ENCODE results near the gene ZNF433.
A peak's percentile ranks its signal among the peaks of the same experiment; 100 is the strongest.
"Not testable (repeated sequence)": the region's sequence is repeated elsewhere in the genome, so short reads cannot be mapped to it uniquely, and the experiment has no call there.

ZNF433 gene

GRCh38 chr19:12043752-12044422 lies 8.4 kb upstream of the ZNF433 start:
- H3K4me3 ChIP-seq (ENCODE audit: low read length), result no peak overlapping the region
- H3K4me1 ChIP-seq (ENCODE audit: control insufficient read depth, low read depth, low read length), result no peaks in the 10 kb centered on the region
- H3K36me3 ChIP-seq (ENCODE audit: control insufficient read depth, low read depth, low read length), result peaks cover 44% of the 10 kb centered on the region
- H3K9ac ChIP-seq (ENCODE audit: low read length), result no peak overlapping the region
- peaks cover 44% of the 10 kb centered on the region for H3K9me3 ChIP-seq (ENCODE audit: control insufficient read depth, low read depth, low read length)
- no peak overlapping the region for H3K27ac ChIP-seq (ENCODE audit: low read length)
- no peaks in the 10 kb centered on the region for H3K27me3 ChIP-seq (ENCODE audit: control insufficient read depth, insufficient read depth, low read length)

GRCh38 chr19:12042893-12043292 lies 7.4 kb upstream of the ZNF433 start:
- Histone ChIP-seq H3K4me3 (ENCODE audit: low read length) (no peak overlapping the region), H3K4me1 (ENCODE audit: control insufficient read depth, low read depth, low read length) (no peaks in the 10 kb centered on the region), H3K9ac (ENCODE audit: low read length) (no peak overlapping the region), H3K36me3 (ENCODE audit: control insufficient read depth, low read depth, low read length) (peaks cover 44% of the 10 kb centered on the region), H3K27me3 (ENCODE audit: control insufficient read depth, insufficient read depth, low read length) (no peaks in the 10 kb centered on the region), H3K27ac (ENCODE audit: low read length) (no peak overlapping the region), H3K9me3 (ENCODE audit: control insufficient read depth, low read depth, low read length) (peaks cover 44% of the 10 kb centered on the region)

GRCh38 chr19:12034620-12035019 lies 859 bp downstream of the ZNF433 start:
- Histone ChIP-seq H3K4me3 (ENCODE audit: low read length) (peak overlapping the region; percentile 75), H3K4me1 (ENCODE audit: control insufficient read depth, low read depth, low read length) (no peaks in the 10 kb centered on the region), H3K9me3 (ENCODE audit: control insufficient read depth, low read depth, low read length) (no peaks in the 10 kb centered on the region), H3K27ac (ENCODE audit: low read length) (no peak overlapping the region), H3K9ac (ENCODE audit: low read length) (peak overlapping the region; percentile 72), H3K36me3 (ENCODE audit: control insufficient read depth, low read depth, low read length) (no peaks in the 10 kb centered on the region), H3K27me3 (ENCODE audit: control insufficient read depth, insufficient read depth, low read length) (peaks cover 9% of the 10 kb centered on the region)

- Histone ChIP-seq H3K36me3 (ENCODE audit: control insufficient read depth, low read depth, low read length) (no peaks in the 10 kb centered on the region), H3K27ac (ENCODE audit: low read length) (no peak overlapping the region), H3K9ac (ENCODE audit: low read length) (no peak overlapping the region), H3K4me3 (ENCODE audit: low read length) (peak overlapping the region; percentile 75), H3K27me3 (ENCODE audit: control insufficient read depth, insufficient read depth, low read length) (peaks cover 9% of the 10 kb centered on the region), H3K4me1 (ENCODE audit: control insufficient read depth, low read depth, low read length) (no peaks in the 10 kb centered on the region), H3K9me3 (ENCODE audit: control insufficient read depth, low read depth, low read length) (no peaks in the 10 kb centered on the region)
Observed at GRCh38 chr19:12034198-12034597, 1.3 kb downstream of the ZNF433 start.

DNA sequence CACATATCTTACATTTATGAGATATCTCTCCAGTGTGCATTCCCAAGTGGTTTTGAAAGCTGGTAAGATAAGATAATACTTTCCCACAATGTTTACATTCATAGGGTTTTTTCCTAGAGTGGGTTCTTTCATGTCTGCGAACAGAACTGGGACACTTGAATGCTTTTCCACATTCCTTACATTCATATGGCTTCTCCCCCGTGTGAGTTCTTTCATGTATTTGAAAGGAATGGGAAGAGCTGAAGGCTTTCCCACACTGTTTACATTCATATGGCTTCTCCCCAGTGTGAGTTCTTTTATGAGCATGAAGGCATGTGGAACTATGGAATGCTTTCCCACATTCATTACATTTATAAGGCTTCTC lies 19.7 kb downstream of the ZNF433 start:
- Histone ChIP-seq H3K36me3 (ENCODE audit: control insufficient read depth, low read depth, low read length) (peaks cover 37% of the 10 kb centered on the region), H3K27ac (ENCODE audit: low read length) (no peak overlapping the region), H3K4me1 (ENCODE audit: control insufficient read depth, low read depth, low read length) (no peaks in the 10 kb centered on the region), H3K4me3 (ENCODE audit: low read length) (no peak overlapping the region), H3K9me3 (ENCODE audit: control insufficient read depth, low read depth, low read length) (peaks cover 64% of the 10 kb centered on the region), H3K27me3 (ENCODE audit: control insufficient read depth, insufficient read depth, low read length) (no peaks in the 10 kb centered on the region), H3K9ac (ENCODE audit: low read length) (no peak overlapping the region)

DNA sequence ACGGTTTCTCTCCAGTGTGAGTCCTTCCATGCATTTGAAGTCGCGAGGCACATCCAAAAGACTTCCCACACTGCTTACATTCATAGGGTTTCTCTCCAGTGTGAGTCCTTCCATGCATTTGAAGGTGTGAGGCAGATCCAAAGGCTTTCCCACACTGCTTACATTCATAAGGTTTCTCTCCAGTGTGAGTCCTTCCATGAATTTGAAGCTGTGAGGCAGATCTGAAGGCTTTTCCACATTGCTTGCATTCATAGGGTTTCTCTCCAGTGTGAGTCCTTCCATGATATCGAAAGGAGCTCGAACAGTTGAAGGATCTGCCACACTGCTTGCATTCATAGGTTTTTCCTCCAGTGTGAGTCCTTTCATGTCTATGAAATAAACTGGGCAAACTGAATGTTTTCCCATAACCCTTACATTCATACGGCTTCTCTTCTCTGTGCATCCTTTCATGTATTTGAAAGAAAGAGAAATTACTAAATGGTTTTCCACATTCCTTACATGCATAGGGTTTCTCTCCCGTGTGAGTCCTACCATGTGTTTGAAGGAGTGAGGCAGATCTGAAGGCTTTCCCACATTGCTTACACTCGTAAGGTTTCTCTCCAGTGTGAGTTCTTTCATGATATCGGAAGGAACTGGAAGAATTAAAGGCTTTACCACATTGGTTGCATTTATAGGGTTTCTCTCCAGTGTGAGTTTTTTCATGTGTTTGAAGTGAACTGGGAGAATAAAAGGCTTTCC lies 20.3 kb downstream of the ZNF433 start:
- Histone ChIP-seq H3K36me3 (ENCODE audit: control insufficient read depth, low read depth, low read length) (peaks cover 37% of the 10 kb centered on the region), H3K4me1 (ENCODE audit: control insufficient read depth, low read depth, low read length) (no peaks in the 10 kb centered on the region), H3K27me3 (ENCODE audit: control insufficient read depth, insufficient read depth, low read length) (no peaks in the 10 kb centered on the region), H3K9me3 (ENCODE audit: control insufficient read depth, low read depth, low read length) (peaks cover 64% of the 10 kb centered on the region), H3K4me3 (ENCODE audit: low read length) (no peak overlapping the region), H3K9ac (ENCODE audit: low read length) (no peak overlapping the region), H3K27ac (ENCODE audit: low read length) (no peak overlapping the region)

- H3K27me3 ChIP-seq (ENCODE audit: control insufficient read depth, insufficient read depth, low read length), result no peaks in the 10 kb centered on the region
- H3K9me3 ChIP-seq (ENCODE audit: control insufficient read depth, low read depth, low read length), result no peaks in the 10 kb centered on the region
- no peak overlapping the region for H3K4me3 ChIP-seq (ENCODE audit: low read length)
- H3K4me1 ChIP-seq (ENCODE audit: control insufficient read depth, low read depth, low read length), result no peaks in the 10 kb centered on the region
- H3K27ac ChIP-seq (ENCODE audit: low read length), result no peak overlapping the region
- peaks cover 3% of the 10 kb centered on the region for H3K36me3 ChIP-seq (ENCODE audit: control insufficient read depth, low read depth, low read length)
- H3K9ac ChIP-seq (ENCODE audit: low read length), result no peak overlapping the region
Observed at GRCh38 chr19:12000152-12000981, 35.1 kb downstream of the ZNF433 start.

DNA sequence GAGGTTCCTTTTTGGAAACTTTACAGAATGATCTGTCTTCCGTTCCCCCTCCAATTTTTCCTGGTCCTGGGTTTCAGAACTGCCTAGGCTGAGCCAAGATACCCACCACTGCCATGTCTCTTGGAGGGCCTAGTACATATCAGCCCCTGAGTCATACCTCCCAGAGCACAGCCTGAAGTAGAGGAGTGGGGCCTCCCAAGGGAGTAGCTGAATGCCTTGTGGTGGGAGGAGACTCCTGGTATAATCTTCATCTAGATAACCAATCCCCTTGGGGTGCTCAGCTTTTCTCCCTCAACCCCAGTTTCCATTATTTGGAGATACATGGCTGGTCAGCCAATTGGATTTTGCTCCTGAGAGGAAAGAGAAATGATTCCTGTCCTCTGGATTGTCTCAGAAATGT lies 40.3 kb downstream of the ZNF433 start:
- Histone ChIP-seq H3K27me3 (ENCODE audit: control insufficient read depth, insufficient read depth, low read length) (no peaks in the 10 kb centered on the region), H3K27ac (ENCODE audit: low read length) (no peak overlapping the region), H3K4me3 (ENCODE audit: low read length) (no peak overlapping the region), H3K9me3 (ENCODE audit: control insufficient read depth, low read depth, low read length) (no peaks in the 10 kb centered on the region), H3K4me1 (ENCODE audit: control insufficient read depth, low read depth, low read length) (peaks cover 3% of the 10 kb centered on the region), H3K36me3 (ENCODE audit: control insufficient read depth, low read depth, low read length) (no peaks in the 10 kb centered on the region), H3K9ac (ENCODE audit: low read length) (no peak overlapping the region)

DNA sequence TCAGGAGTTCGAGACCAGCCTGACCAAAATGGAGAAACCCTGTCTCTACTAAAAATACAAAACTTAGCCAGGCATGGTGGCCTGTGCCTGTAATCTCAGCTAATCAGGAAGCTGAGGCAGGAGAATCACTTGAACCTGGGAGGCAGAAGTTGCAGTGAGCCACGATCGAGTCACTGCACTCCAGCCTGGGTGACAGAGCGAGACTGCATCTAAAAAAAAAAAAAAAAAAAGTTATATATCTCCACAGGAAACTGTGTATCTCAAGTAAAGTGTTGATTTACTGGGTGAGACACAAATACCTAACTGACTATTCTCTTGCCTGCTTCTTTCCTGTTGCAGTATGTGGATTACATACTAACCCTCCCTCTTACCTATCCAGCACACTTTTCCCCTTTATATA lies 43.6 kb downstream of the ZNF433 start:
- not testable (repeated sequence) for H3K9me3 ChIP-seq (ENCODE audit: control insufficient read depth, low read depth, low read length); H3K9ac ChIP-seq (ENCODE audit: low read length); H3K27me3 ChIP-seq (ENCODE audit: control insufficient read depth, insufficient read depth, low read length); H3K27ac ChIP-seq (ENCODE audit: low read length); H3K4me3 ChIP-seq (ENCODE audit: low read length); H3K36me3 ChIP-seq (ENCODE audit: control insufficient read depth, low read depth, low read length); H3K4me1 ChIP-seq (ENCODE audit: control insufficient read depth, low read depth, low read length)

GRCh38 chr19:11989112-11989456 lies 46.4 kb downstream of the ZNF433 start:
- H3K27ac ChIP-seq (ENCODE audit: low read length), result no peak overlapping the region
- no peak overlapping the region for H3K9ac ChIP-seq (ENCODE audit: low read length)
- H3K27me3 ChIP-seq (ENCODE audit: control insufficient read depth, insufficient read depth, low read length), result no peaks in the 10 kb centered on the region
- peaks cover 6% of the 10 kb centered on the region for H3K4me1 ChIP-seq (ENCODE audit: control insufficient read depth, low read depth, low read length)
- H3K9me3 ChIP-seq (ENCODE audit: control insufficient read depth, low read depth, low read length), result no peaks in the 10 kb centered on the region
- H3K36me3 ChIP-seq (ENCODE audit: control insufficient read depth, low read depth, low read length), result peaks cover 3% of the 10 kb centered on the region
- H3K4me3 ChIP-seq (ENCODE audit: low read length), result peak overlapping the region; percentile 91

GRCh38 chr19:11987405-11988281 lies 47.8 kb downstream of the ZNF433 start:
- H3K9ac ChIP-seq (ENCODE audit: low read length), result peak overlapping the region; percentile 94
- H3K4me1 ChIP-seq (ENCODE audit: control insufficient read depth, low read depth, low read length), result peaks cover 6% of the 10 kb centered on the region
- no peaks in the 10 kb centered on the region for H3K9me3 ChIP-seq (ENCODE audit: control insufficient read depth, low read depth, low read length)
- no peaks in the 10 kb centered on the region for H3K27me3 ChIP-seq (ENCODE audit: control insufficient read depth, insufficient read depth, low read length)
- peak overlapping the region; percentile 84 for H3K27ac ChIP-seq (ENCODE audit: low read length)
- peak overlapping the region; percentile 91 for H3K4me3 ChIP-seq (ENCODE audit: low read length)
- H3K36me3 ChIP-seq (ENCODE audit: control insufficient read depth, low read depth, low read length), result peaks cover 3% of the 10 kb centered on the region

Data from iPS-18a (cell line).